HEK293T (cell line): ENCODE data around the gene EVA1B.

Source experiments
- HDGF ChIP-seq: fragments of 450-650 bp; IDR thresholded peaks from 2 replicates; pipeline ENCODE4 v1.6.1; 2017; ENCODE audit warnings: antibody characterized with exemption, borderline replicate concordance
- SP1 ChIP-seq: fragments of 450-650 bp; IDR thresholded peaks from 2 replicates; pipeline ENCODE4 v1.6.1; 2017
- SUZ12 ChIP-seq: fragments of 450-650 bp; IDR thresholded peaks from 2 replicates; pipeline ENCODE4 v1.6.1; 2016; ENCODE audit warnings: mild to moderate bottlenecking

DNA sequence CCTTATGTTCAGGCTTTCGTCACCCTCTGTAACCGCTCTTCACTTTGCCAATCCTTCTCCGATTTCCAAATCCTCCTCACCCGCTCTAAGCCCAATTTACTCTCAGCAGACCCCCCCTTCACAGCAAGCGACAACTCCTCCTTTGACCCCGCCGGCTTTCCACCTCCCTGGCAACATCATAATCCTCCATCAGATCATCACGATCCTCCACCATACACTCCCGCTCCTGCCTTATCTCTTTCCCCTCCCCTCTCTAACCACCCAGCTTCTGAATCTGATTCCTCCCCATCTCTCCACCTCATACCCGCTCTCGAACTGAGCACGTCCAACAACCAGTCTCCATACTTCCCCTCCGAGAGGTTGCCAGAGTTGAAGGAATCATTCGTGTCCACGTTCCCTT lies 7.5 kb upstream of the EVA1B start:
- TF ChIP-seq SUZ12 (no peak), HDGF (no peak), SP1 (no peak)
